Retina (tissue), 1 donor: ENCODE results near the gene PODXL.
"Not testable (repeated sequence)": the region's sequence is repeated elsewhere in the genome, so short reads cannot be mapped to it uniquely, and the experiment has no call there.

Source experiments
- DNase-seq: peaks from one replicate; pipeline ENCODE4 v3.0.0-alpha.2; 2016

Gene PODXL

DNA sequence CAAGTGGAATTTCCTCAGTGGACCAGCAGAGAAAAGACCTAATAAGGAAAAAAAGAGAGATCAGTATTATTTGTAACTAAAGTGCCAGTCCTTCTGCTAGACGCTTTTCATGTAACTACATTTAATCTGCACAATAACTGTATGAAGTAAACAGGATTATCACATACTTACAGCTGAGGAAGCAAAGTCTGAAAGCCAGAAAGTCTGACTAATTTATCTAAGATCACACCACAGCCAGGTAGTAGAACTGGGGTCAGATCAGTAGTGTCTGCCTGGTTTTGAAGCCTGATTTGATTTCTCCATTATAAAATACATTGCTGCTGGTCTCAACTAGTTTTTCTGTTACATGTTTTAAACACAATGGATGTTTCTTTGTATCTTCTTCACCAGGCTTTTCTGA lies 69.2 kb downstream of the PODXL start:
- DNase-seq: no peak

GRCh38 chr7:131486346-131486745 lies 70.1 kb downstream of the PODXL start:
- DNase-seq: no peak

GRCh38 chr7:131483586-131483985 lies 72.8 kb downstream of the PODXL start:
- no peak for DNase-seq

- DNase-seq: no peak
Observed at GRCh38 chr7:131482800-131483199, 73.6 kb downstream of the PODXL start.

GRCh38 chr7:131480384-131481315 lies 75.8 kb downstream of the PODXL start:
- DNase-seq: no peak

DNA sequence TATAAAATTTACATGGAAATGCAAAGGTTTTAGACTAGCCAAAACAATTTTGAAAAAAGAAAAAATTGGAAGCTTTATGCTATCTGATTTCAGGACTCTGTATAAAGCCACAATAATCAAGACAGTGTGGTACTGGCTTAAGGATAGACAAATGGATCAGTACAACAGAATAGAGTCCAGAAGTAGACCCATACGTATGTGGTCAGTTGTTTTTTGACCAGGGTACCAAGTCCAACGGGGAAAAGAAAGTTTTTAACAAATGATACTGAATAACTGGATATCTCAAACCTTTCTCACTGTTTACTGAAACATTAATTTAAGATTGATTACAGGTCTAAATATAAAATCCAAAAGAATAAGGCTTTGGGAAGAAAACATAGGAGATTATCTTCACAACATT lies 79.7 kb downstream of the PODXL start:
- no peak for DNase-seq

- no peak for DNase-seq
Observed at GRCh38 chr7:131471250-131472004, 85.0 kb downstream of the PODXL start.

DNA sequence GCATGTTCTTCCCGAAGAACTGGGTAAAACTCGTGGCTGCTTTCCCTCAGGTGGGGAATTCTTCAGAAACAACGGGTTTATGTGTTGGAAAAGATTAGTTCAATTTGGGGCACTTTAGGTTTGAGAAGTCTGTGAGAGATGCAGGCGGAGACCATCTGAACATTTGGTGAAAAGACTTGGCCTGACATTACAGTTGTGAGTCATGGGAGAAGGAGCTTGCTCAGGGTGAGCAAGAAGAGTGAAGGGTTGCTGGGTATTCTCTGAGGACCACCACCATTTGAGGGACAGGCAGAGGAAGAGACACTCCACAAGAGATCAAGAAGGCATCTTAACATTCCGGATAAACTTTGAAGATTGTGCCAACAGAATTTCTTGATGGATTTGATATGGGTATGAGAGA lies 88.6 kb downstream of the PODXL start:
- no peak for DNase-seq

DNA sequence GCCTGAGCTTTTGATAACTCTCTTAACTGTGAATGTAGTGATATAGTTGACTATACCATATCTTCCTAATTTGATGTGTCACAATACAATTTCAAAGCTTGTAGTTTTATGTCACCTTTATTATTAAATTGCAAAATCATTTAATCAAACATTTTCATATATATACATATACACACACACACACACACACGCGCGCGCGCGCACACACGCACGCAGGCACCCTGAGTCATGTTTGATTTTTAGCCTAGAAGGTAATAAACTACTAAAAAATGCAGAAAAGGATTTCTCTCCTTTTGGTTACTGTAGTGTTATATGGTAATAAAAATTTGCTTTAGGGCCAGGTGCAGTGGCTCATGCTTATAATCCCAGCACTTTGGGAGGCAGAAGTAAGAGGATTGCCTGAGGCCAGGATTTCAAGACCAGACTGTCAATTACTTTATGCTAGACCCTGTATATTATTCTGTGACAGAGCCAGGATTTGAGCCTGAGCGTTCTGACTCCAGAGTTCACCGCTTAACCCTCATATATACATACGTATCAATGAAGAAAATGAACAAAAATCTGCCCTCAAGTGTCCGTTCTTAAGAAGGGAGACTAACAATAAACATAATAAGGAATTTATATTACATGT lies 89.6 kb downstream of the PODXL start:
- no peak for DNase-seq

DNA sequence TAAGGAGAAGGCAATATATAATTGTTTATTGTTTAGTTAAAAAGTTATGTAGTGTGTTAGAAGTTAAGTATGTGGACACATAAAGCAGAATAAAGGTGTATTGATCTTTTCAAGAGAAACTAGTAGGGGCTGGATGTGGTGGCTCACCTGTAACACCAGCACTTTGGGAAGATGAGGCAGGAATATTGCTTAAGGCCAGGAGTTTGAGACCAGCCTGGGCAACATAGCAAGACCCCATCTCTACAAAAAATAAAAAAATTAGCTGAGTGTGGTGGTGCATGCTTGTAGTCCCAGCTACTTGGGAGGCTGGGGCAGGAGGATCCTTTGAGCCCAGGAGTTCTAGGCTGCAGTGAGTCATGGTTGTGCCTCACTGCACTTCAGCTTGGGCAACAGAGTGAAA lies 93.7 kb downstream of the PODXL start:
- not testable (repeated sequence) for DNase-seq

- no peak for DNase-seq
Observed at GRCh38 chr7:131462059-131462458, 94.4 kb downstream of the PODXL start.

DNA sequence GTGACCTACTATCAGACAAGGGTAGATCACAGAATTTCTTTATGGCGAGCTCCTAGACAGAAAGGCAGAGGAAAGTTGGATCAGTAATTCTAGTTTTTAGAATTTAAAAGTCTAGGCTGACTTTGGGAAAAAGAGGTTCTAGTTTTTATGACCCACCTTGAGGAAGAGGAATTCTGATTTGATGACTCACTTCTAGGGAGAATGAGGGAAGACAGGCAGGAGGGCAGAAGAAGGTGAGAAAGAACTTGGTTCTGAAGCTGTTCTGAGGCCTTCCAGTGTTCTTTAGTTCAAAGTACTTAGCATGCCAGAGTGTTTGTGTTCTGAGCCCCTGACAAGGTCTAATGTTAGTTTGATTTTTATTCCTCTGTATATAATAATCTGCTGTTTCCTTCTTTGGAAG lies 97.2 kb downstream of the PODXL start:
- no peak for DNase-seq

- DNase-seq: no peak
Observed at GRCh38 chr7:131456338-131456737, 100.1 kb downstream of the PODXL start.

GRCh38 chr7:131455546-131455945 lies 100.9 kb downstream of the PODXL start:
- no peak for DNase-seq

- DNase-seq: no peak
Observed at GRCh38 chr7:131455001-131455400, 101.4 kb downstream of the PODXL start.

DNA sequence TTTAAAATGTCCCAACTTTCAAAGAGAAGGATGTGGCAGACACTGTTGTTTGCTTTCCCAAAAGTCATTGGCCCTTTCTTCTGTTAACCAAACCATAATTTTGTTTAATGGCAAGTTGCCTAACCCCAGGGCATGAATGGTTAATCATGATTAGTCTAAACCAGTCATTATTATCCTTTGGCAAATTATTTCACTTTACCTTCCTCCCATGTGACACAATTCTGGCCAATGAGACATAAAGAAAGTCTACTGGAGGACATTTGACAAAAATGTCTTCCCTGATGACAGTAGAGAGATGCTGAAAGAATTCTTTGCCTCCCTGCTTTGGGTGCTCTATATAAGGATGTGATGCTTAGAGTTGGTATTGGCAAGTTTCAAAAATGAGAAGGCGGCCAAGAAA lies 101.9 kb downstream of the PODXL start:
- DNase-seq: peak; percentile 1
